ENCODE data around the gene MAMDC2. TPM values are rescaled to one million over a fixed set of nuclear protein-coding genes. Genes with fewer than 3 reads are reported as not detected.

Gene MAMDC2
- total and polyA plus RNA-seq, 2 of the 8 experiments (the other 6 are each of a cell fraction or from before 2014, with no cell fraction given) = 6.1 to 15.4 TPM

DNA sequence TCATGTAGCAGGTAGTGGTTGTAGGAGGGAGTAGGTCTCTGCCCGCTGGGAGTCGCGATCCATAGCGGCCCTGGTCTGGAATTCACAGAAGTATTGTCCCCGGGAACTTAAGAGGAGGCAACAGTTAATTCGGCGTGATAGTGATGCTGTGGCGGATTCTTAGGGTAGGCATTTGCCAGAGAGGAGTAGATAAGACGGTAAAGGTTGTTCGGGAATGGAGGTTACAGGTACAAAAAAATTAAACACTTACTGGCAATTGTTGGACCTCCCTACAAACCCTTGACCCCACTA is 215.8 kb downstream of the MAMDC2 start:
- CTCF ChIA-PET (ENCODE audit: partially characterized antibody) = no interaction called here
- peak overlapping the region; percentile 80 to 96 (median 92) for H3K4me3 ChIP-seq (ENCODE audit: extremely low read depth in 1 of 4, insufficient read depth in 2 of 4, low read depth in 3 of 4, low read length in 4 of 4)
- H3K56ac ChIP-seq (replicated peaks; ENCODE audit: insufficient read length, low read depth, low read length) = peak overlapping the region; percentile 70
- POLR2A ChIA-PET (ENCODE audit: partially characterized antibody) = interaction anchor here (0.6 kb wide), 1 partner anchor 89 kb away, joined by 3 read pairs; no protein-coding TSS in a partner anchor
- H4K20me1 ChIP-seq (replicated peaks in 1 of 2; ENCODE audit: control insufficient read depth in 1 of 2, insufficient read depth in 2 of 2, low read length in 2 of 2) = peaks cover 6 to 7% of the 10 kb centered on the region in 2 experiments
- no peaks in the 10 kb centered on the region for H3K79me1 ChIP-seq (ENCODE audit: low read depth, low read length)
- peaks cover 0 to 9% (median 2%) of the 10 kb centered on the region in 4 experiments; a peak in 2 of 8 replicates for H3K36me3 ChIP-seq (ENCODE audit: control insufficient read depth in 2 of 4, insufficient read depth in 4 of 4, low read length in 3 of 4)
- H2BK5ac ChIP-seq (ENCODE audit: low read depth, low read length) = no peak overlapping the region
- no peak overlapping the region for H3K23ac ChIP-seq (ENCODE audit: insufficient read length)
- H3K4me1 ChIP-seq (replicated peaks in 1 of 4; ENCODE audit: control insufficient read depth in 3 of 4, insufficient read depth in 4 of 4, low read length in 3 of 4) = peaks cover 0 to 4% (median 2%) of the 10 kb centered on the region in 4 experiments; a peak in 3 of 7 replicates
- FAIRE-seq (no peak), DNase-seq (ENCODE audit: low read depth in 1 of 2, low spot score in 2 of 2) (peak in 1 of 2 experiments; percentile 51)
- WGBS, 2 experiments (ENCODE audit: extremely low coverage in 1 of 2, insufficient coverage in 1 of 2, insufficient read length in 1 of 2, insufficient replicate concordance in 2 of 2, low coverage in 1 of 2, low lambda C conversion rate in 2 of 2, missing lambda C conversion rate in 1 of 2) = 7% methylated on average over 10 of the region's 10 CpGs; no CpG with 5 or more reads in 1 of the 2 experiments
- peak overlapping the region; percentile 73; the same call in 1 of the 2 replicates for H3K27ac ChIP-seq (ENCODE audit: low read depth, low read length)
- 0 out of 2 replicates have a peak overlapping the region, but pooled peaks have one; percentile 86 for H3K18ac ChIP-seq (ENCODE audit: extremely low read depth, low read length)
- no peak overlapping the region for H4K5ac ChIP-seq (ENCODE audit: insufficient read length, low read depth, low read length)
- no peak for TF ChIP-seq MAFK (IDR thresholded peaks at IDR 0.05; ENCODE audit: low read depth, low read length)
- no peak for TF ChIP-seq GTF2F1 (IDR thresholded peaks at IDR 0.05; ENCODE audit: borderline replicate concordance, low read depth, low read length)
- TF ChIP-seq CBX8 (IDR thresholded peaks at IDR 0.05; ENCODE audit: borderline replicate concordance, low read depth, low read length) = no peak
- no peak for TF ChIP-seq TAF7 (optimal IDR thresholded peaks at IDR 0.05; ENCODE audit: borderline replicate concordance, low read depth, low read length)
- TF ChIP-seq CHD1 (IDR thresholded peaks at IDR 0.05; ENCODE audit: low read depth, low read length) = no peak
- no peak for TF ChIP-seq BRCA1 (IDR thresholded peaks at IDR 0.05; ENCODE audit: low read depth, low read length)
- no peak for TF ChIP-seq KDM1A (IDR thresholded peaks at IDR 0.05; ENCODE audit: borderline replicate concordance, low read length)
- TF ChIP-seq CHD2 (IDR thresholded peaks at IDR 0.05; ENCODE audit: low read length) = no peak
- no peak for TF ChIP-seq SP4 (IDR thresholded peaks at IDR 0.05; ENCODE audit: low read length)
- TF ChIP-seq SIX5 (IDR thresholded peaks at IDR 0.05; ENCODE audit: low read depth, low read length) = no peak
- TF ChIP-seq POU5F1 (IDR thresholded peaks at IDR 0.05; ENCODE audit: low read depth, low read length) = no peak
- no peak for TF ChIP-seq SRF (IDR thresholded peaks at IDR 0.05; ENCODE audit: low read depth, low read length)
- no peak for TF ChIP-seq TBP (IDR thresholded peaks at IDR 0.05; ENCODE audit: low read depth, low read length)
- TF ChIP-seq TAF1 (IDR thresholded peaks at IDR 0.05; ENCODE audit: low read depth, low read length) = no peak
- no peak for TF ChIP-seq MAX (IDR thresholded peaks at IDR 0.05)
- peaks cover 9 to 53% of the 10 kb centered on the region in 2 experiments for H3K79me2 ChIP-seq (ENCODE audit: control insufficient read depth in 1 of 2, insufficient read depth in 2 of 2, low read length in 2 of 2)
- no peak overlapping the region for H2AK5ac ChIP-seq (ENCODE audit: low read depth, low read length)
- no peak overlapping the region for H2BK120ac ChIP-seq (replicated peaks; ENCODE audit: low read depth, low read length)
- H2BK20ac ChIP-seq (ENCODE audit: low read length) = no peak overlapping the region
- no peak overlapping the region for H4K91ac ChIP-seq (replicated peaks; ENCODE audit: insufficient read length, low read length)
- no peak overlapping the region for H3K14ac ChIP-seq (ENCODE audit: insufficient read length)
- peak overlapping the region; percentile 81 to 86 for H3K4me2 ChIP-seq (ENCODE audit: insufficient read depth in 1 of 2, low read depth in 2 of 2, low read length in 2 of 2)
- no peak overlapping the region for H3K4ac ChIP-seq (replicated peaks; ENCODE audit: insufficient read length, low read depth, low read length)
- H3K23me2 ChIP-seq (ENCODE audit: low read depth, low read length) = no peaks in the 10 kb centered on the region; the same call in 1 of the 2 replicates
- no peaks in the 10 kb centered on the region for H3K27me3 ChIP-seq (replicated peaks in 1 of 4; ENCODE audit: control insufficient read depth in 3 of 4, extremely low read depth in 1 of 4, insufficient read depth in 3 of 4, low read length in 3 of 4)
- no peak overlapping the region for H2BK12ac ChIP-seq (ENCODE audit: low read depth, low read length)
- H3K9ac ChIP-seq (replicated peaks in 1 of 4; ENCODE audit: extremely low read depth in 1 of 4, low read depth in 3 of 4, low read length in 3 of 4) = peak overlapping the region; percentile 65 to 86 (median 84); a peak in 6 of 7 replicates
- no peaks in the 10 kb centered on the region for H3K9me3 ChIP-seq (ENCODE audit: insufficient read depth in 2 of 2, low read depth in 1 of 2, low read length in 1 of 2)
- peak overlapping the region; percentile 96; the same call in 1 of the 2 replicates for H4K8ac ChIP-seq (ENCODE audit: extremely low read depth, insufficient read depth, low read length)
- no peak overlapping the region for H2BK15ac ChIP-seq (ENCODE audit: low read length)
- H2AFZ ChIP-seq (ENCODE audit: low read length) = 0 out of 2 replicates have a peak overlapping the region, but pooled peaks have one; percentile 72

All from H1 (cell line).